ENCODE measurements around the gene VAC14. TPM values are rescaled to one million over a fixed set of nuclear protein-coding genes. Genes with fewer than 3 reads are reported as not detected.

Gene VAC14
- total and polyA plus RNA-seq, 3 donors from 2014 or later = 41.0 to 80.5 (median 61.8) TPM

GRCh38 chr16:70695331-70696070 is 105.5 kb downstream of the VAC14 start:
- Histone ChIP-seq H3K4me1 (peaks cover 40% of the 10 kb centered on the region), H3K27ac (no peak overlapping the region), H3K4me3 (no peak overlapping the region), H3K9me3 (no peaks in the 10 kb centered on the region), H3K36me3 (ENCODE audit: low read depth, missing control alignments) (no peaks in the 10 kb centered on the region), H3K27me3 (no peaks in the 10 kb centered on the region)
- WGBS, 2 donors = 69 to 87% methylated on average over 11 to 14 of the region's 14 CpGs
- DNase-seq = peak; percentile 50
- TF ChIP-seq CTCF (IDR thresholded peaks at IDR 0.05) = no peak
- no peak for TF ChIP-seq POLR2A (IDR thresholded peaks at IDR 0.05)
- intact Hi-C loops (cut with DNase I; ENCODE audit: low total_unique reads) = no loop called here

DNA sequence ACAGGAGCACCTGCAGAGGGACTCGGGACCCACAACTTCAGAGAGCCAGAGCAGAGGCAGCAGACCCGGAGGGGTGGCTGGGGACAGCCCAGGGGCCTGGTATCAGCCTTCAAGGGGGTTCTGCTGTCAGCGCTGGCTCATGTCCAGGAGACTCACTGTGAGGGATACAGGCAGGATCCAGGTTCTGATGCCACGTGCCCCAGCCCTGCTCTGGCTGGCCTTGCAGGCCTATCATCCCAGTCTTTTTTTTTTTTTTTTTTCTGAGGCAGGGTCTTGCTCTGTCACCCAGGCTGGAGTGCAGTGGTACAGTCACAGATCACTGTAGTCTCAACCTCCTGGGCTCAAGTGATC is 106.1 kb downstream of the VAC14 start:
- no peaks in the 10 kb centered on the region for H3K36me3 ChIP-seq (ENCODE audit: low read depth, missing control alignments)
- 60 to 78% methylated on average over 4 of the region's 4 CpGs for WGBS, 2 donors

DNA sequence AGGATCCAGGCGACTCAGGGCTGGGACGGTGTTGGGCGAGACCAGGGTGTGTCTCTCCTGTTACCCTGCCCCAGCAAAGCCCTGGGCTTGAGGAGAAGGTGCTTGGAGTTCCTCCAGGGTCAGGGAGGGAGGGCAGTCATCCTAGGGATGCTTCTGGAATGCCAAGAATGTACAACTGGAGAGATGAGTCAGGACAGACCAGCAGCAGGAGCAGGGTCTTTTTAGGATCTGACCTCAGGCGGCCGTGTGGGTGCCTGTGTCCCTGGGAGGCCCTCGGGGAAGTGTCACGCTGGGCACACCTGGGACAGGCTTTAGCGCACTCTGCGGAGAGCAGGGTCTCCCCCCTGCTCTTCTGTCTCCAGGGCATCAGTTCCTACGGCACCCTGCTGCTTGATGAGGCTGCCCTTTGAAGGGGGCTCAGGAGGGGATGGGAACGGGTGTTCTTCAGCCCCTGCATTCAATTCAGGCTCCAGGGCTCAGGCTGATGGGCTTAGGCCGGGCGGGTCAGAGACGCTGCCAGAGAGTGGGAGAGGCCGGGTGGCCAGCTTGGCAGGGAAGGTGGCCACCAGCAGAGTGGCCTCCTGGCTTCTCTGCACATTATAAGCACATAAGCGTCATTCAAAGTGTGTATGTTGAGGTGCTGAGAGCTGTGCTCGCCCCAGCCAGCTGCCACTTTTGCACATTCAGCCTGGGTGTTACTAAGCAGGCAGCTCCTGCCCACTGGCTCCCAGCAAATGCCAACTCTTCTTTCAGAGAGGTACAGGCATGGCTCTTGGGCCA is 106.7 kb downstream of the VAC14 start:
- intact Hi-C loops (cut with DNase I; ENCODE audit: low total_unique reads) = no loop called here
- Histone ChIP-seq H3K4me1 (peaks cover 40% of the 10 kb centered on the region), H3K4me3 (no peak overlapping the region), H3K9me3 (no peaks in the 10 kb centered on the region), H3K27ac (no peak overlapping the region), H3K36me3 (ENCODE audit: low read depth, missing control alignments) (no peaks in the 10 kb centered on the region), H3K27me3 (no peaks in the 10 kb centered on the region)
- DNase-seq = no peak
- TF ChIP-seq CTCF (IDR thresholded peaks at IDR 0.05) = no peak
- no peak for TF ChIP-seq POLR2A (IDR thresholded peaks at IDR 0.05)
- 64 to 78% methylated on average over 9 to 17 of the region's 17 CpGs for WGBS, 2 donors

More for the DNA sequence above, 106.1 kb downstream of the VAC14 start:
- TF ChIP-seq POLR2A (IDR thresholded peaks at IDR 0.05) = no peak
- no peak for TF ChIP-seq CTCF (IDR thresholded peaks at IDR 0.05)
- Histone ChIP-seq H3K4me1 (peaks cover 40% of the 10 kb centered on the region), H3K27me3 (no peaks in the 10 kb centered on the region), H3K4me3 (no peak overlapping the region), H3K27ac (no peak overlapping the region), H3K9me3 (no peaks in the 10 kb centered on the region)
- no peak for DNase-seq
- intact Hi-C loops (cut with DNase I; ENCODE audit: low total_unique reads) = no loop called here

GRCh38 chr16:70692873-70693671 is 107.9 kb downstream of the VAC14 start:
- TF ChIP-seq POLR2A (IDR thresholded peaks at IDR 0.05) = no peak
- no peak for TF ChIP-seq CTCF (IDR thresholded peaks at IDR 0.05)

More at GRCh38 chr16:70692873-70693671, 107.9 kb downstream of the VAC14 start:
- Histone ChIP-seq H3K36me3 (ENCODE audit: low read depth, missing control alignments) (no peaks in the 10 kb centered on the region), H3K27ac (peak overlapping the region in 1 of 2 donors; percentile 47), H3K27me3 (no peaks in the 10 kb centered on the region), H3K4me3 (no peak overlapping the region), H3K4me1 (peaks cover 49% of the 10 kb centered on the region), H3K9me3 (no peaks in the 10 kb centered on the region)
- intact Hi-C loops (cut with DNase I; ENCODE audit: low total_unique reads) = no loop called here
- DNase-seq = peak; percentile 72
- 77 to 93% methylated on average over 20 to 29 of the region's 29 CpGs for WGBS, 2 donors
